Right kidney (tissue), 1 donor: ENCODE results near the gene COA8.
A peak's percentile ranks its signal among the peaks of the same experiment; 100 is the strongest.
"Not testable (repeated sequence)": the region's sequence is repeated elsewhere in the genome, so short reads cannot be mapped to it uniquely, and the experiment has no call there.

ENCODE experiments used
- DNase-seq: peaks from one replicate; pipeline ENCODE4 v3.0.0-alpha.2; 2016

Gene COA8

GRCh38 chr14:103524002-103524935, 38.5 kb upstream of the COA8 start:
- no peak for DNase-seq

- not testable (repeated sequence) for DNase-seq
Observed at GRCh38 chr14:103525430-103526246, 37.1 kb upstream of the COA8 start.

GRCh38 chr14:103526247-103526913, 36.4 kb upstream of the COA8 start:
- DNase-seq: no peak

- no peak for DNase-seq
Observed at GRCh38 chr14:103526914-103527248, 35.9 kb upstream of the COA8 start.

- DNase-seq: no peak
Observed at GRCh38 chr14:103527408-103528145, 35.2 kb upstream of the COA8 start.

GRCh38 chr14:103528146-103528586, 34.6 kb upstream of the COA8 start:
- DNase-seq: peak; percentile 65

GRCh38 chr14:103528587-103529382, 34.0 kb upstream of the COA8 start, which contains the start of gene TRMT61A:
TRMT61A (plus strand) TSS chr14:103529196; CDS start chr14:103529979, 783 bp downstream.
- peak; percentile 84 for DNase-seq

- peak; percentile 70 for DNase-seq
Observed at GRCh38 chr14:103529383-103530365, 33.1 kb upstream of the COA8 start.

- peak; percentile 31 for DNase-seq
Observed at GRCh38 chr14:103530390-103530789, 32.4 kb upstream of the COA8 start.

GRCh38 chr14:103530831-103531230, 31.9 kb upstream of the COA8 start:
- no peak for DNase-seq

GRCh38 chr14:103531421-103532215, 31.1 kb upstream of the COA8 start:
- no peak for DNase-seq

- DNase-seq: no peak
Observed at GRCh38 chr14:103532216-103533136, 30.3 kb upstream of the COA8 start.

- no peak for DNase-seq
Observed at GRCh38 chr14:103533137-103533998, 29.4 kb upstream of the COA8 start.

GRCh38 chr14:103533999-103534575, 28.7 kb upstream of the COA8 start:
- no peak for DNase-seq

- no peak for DNase-seq
Observed at GRCh38 chr14:103534576-103535061, 28.1 kb upstream of the COA8 start.
